Neuronal stem cell (in vitro differentiated cells): ENCODE data around the gene GATM.
"Not testable (repeated sequence)": the region's sequence is repeated elsewhere in the genome, so short reads cannot be mapped to it uniquely, and the experiment has no call there.

Source experiments
- DNase-seq: peaks from one replicate; pipeline ENCODE4 v3.0.0-alpha.2; 2013; ENCODE audit warnings: low spot score
- H2AFZ ChIP-seq: one replicate; pipeline ENCODE4 v1.6.1; 2013; ENCODE audit warnings: mild to moderate bottlenecking, low read length, inconsistent platforms
- H2AK5ac ChIP-seq: 2 replicates; pipeline ENCODE4 v1.6.1; 2013; ENCODE audit warnings: low read depth, mild to moderate bottlenecking, inconsistent platforms, low read length, moderate library complexity, mixed read lengths
- H2BK120ac ChIP-seq: 2 replicates; pipeline ENCODE4 v1.6.1; 2013; ENCODE audit warnings: low read depth, mild to moderate bottlenecking, inconsistent platforms, low read length, moderate library complexity, mixed read lengths
- H2BK12ac ChIP-seq: one replicate; pipeline ENCODE4 v1.6.1; 2013; ENCODE audit warnings: low read length, inconsistent platforms
- H2BK15ac ChIP-seq: 2 replicates; pipeline ENCODE4 v1.6.1; 2013; ENCODE audit warnings: mild to moderate bottlenecking, low read length, inconsistent platforms, mixed read lengths
- H2BK5ac ChIP-seq: one replicate; pipeline ENCODE4 v1.6.1; 2013; ENCODE audit warnings: inconsistent platforms, mild to moderate bottlenecking, low read length, moderate library complexity
- H3K14ac ChIP-seq: one replicate; pipeline ENCODE4 v1.6.1; 2013; ENCODE audit warnings: low read length, inconsistent platforms
- H3K18ac ChIP-seq: 2 replicates; pipeline ENCODE4 v1.6.1; 2013; ENCODE audit warnings: low read length, inconsistent platforms
- H3K23ac ChIP-seq: 2 replicates; pipeline ENCODE4 v1.6.1; 2013; ENCODE audit warnings: low read depth, mild to moderate bottlenecking, mixed read lengths, low read length, inconsistent platforms; ENCODE audit not compliant: poor library complexity
- H3K27ac ChIP-seq: replicated peaks from 3 replicates; pipeline ENCODE4 v1.5.1; 2013; ENCODE audit warnings: low read length, inconsistent platforms
- H3K27me3 ChIP-seq, 3 experiments: 2 replicates each; pipeline ENCODE4 v1.6.1; 2013; ENCODE audit warnings: low read length in 3 of 3, mild to moderate bottlenecking in 2 of 3, inconsistent platforms in 1 of 3, low read depth in 1 of 3, mixed read lengths in 1 of 3, moderate library complexity in 1 of 3; ENCODE audit not compliant: control insufficient read depth in 3 of 3, insufficient read depth in 3 of 3
- H3K36me3 ChIP-seq, 2 donors: replicated peaks in 1 of 2; 2 replicates each; pipeline ENCODE4 v1.6.1; 2013; ENCODE audit warnings: low read length in 2 of 2; ENCODE audit not compliant: control insufficient read depth in 2 of 2, insufficient read depth in 2 of 2
- H3K4ac ChIP-seq: 2 replicates; pipeline ENCODE4 v1.6.1; 2013; ENCODE audit warnings: inconsistent platforms, mild to moderate bottlenecking, low read length, moderate library complexity
- H3K4me1 ChIP-seq, 2 donors: 1 replicate in 1 of 2; 2 replicates in 1 of 2; pipeline ENCODE4 v1.6.1; 2013; ENCODE audit warnings: low read length in 2 of 2, low read depth in 1 of 2; ENCODE audit not compliant: control insufficient read depth in 2 of 2, insufficient read depth in 1 of 2
- H3K4me2 ChIP-seq: one replicate; pipeline ENCODE4 v1.6.1; 2013; ENCODE audit warnings: mild to moderate bottlenecking, low read length, inconsistent platforms; ENCODE audit not compliant: insufficient read depth, poor library complexity, severe bottlenecking
- H3K4me3 ChIP-seq, 2 donors: 2 replicates each; pipeline ENCODE4 v1.5.1; 2013; ENCODE audit warnings: low read length in 2 of 2, mild to moderate bottlenecking in 2 of 2, inconsistent platforms in 1 of 2, moderate library complexity in 1 of 2
- H3K79me1 ChIP-seq: one replicate; pipeline ENCODE4 v1.6.1; 2013; ENCODE audit warnings: low read depth, mild to moderate bottlenecking, inconsistent platforms, low read length, moderate library complexity
- H3K9ac ChIP-seq: one replicate; pipeline ENCODE4 v1.6.1; 2013; ENCODE audit warnings: mild to moderate bottlenecking, low read depth, low read length, inconsistent platforms; ENCODE audit not compliant: poor library complexity
- H3K9me3 ChIP-seq, 2 donors: replicated peaks in 1 of 2; 2 replicates each; pipeline versions ENCODE3 to v1.6.1; 2013; ENCODE audit warnings: low read length in 2 of 2, mild to moderate bottlenecking in 2 of 2, inconsistent platforms in 1 of 2, low read depth in 1 of 2, mixed read lengths in 1 of 2, moderate library complexity in 1 of 2; ENCODE audit not compliant: control insufficient read depth in 2 of 2, insufficient read depth in 1 of 2
- H4K8ac ChIP-seq: one replicate; pipeline ENCODE4 v1.6.1; 2013; ENCODE audit warnings: low read depth, mild to moderate bottlenecking, inconsistent platforms, low read length, moderate library complexity
- H4K91ac ChIP-seq: one replicate; pipeline ENCODE4 v1.6.1; 2013; ENCODE audit warnings: low read length, low read depth, mild to moderate bottlenecking, inconsistent platforms; ENCODE audit not compliant: poor library complexity
- WGBS, 2 donors: extraction: QIAGEN DNeasy Blood & Tissue Kit; methylation state at CpG; one replicate each; pipeline ENCODE4 v1.1.7; 2013; ENCODE audit warnings: missing lambda C conversion rate in 2 of 2, mixed read lengths in 1 of 2; ENCODE audit not compliant: insufficient read length in 2 of 2, insufficient replicate concordance in 1 of 2; ENCODE audit errors: extremely low coverage in 2 of 2; 5-methylcytosine and 5-hydroxymethylcytosine counted together

The GATM gene

DNA sequence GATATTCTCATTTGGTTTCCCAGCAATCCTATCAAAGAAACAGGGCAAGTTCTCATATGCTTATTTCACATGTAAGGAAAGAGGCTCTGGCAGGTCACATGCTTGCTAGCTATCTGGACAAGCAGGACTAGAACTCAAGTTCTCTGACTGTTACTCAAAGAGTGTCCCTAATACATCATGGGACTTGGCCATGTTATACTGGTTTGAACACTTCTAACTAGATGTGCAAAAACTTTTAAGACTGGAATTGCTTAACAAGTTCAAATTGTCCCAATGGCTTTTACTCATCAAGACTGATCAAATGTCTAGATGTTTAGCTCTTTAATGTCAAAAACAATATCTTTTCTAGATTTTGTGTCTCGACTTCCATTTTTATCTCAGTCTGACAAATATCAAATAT, 6.8 kb downstream of the GATM start:
- Histone ChIP-seq H3K9me3 (no peaks in the 10 kb centered on the region), H2BK5ac (no peak overlapping the region), H3K27ac (no peak overlapping the region), H2AFZ (no peak overlapping the region), H2BK15ac (no peak overlapping the region), H2BK12ac (no peak overlapping the region), H4K91ac (no peak overlapping the region), H3K4me3 (no peak overlapping the region), H3K9ac (no peak overlapping the region), H3K79me1 (no peaks in the 10 kb centered on the region), H3K27me3 (peaks cover 0 to 4% (median 0%) of the 10 kb centered on the region in 3 experiments), H3K4ac (no peak overlapping the region), H3K4me2 (no peak overlapping the region), H3K36me3 (no peaks in the 10 kb centered on the region), H3K23ac (no peak overlapping the region), H2AK5ac (no peak overlapping the region), H3K18ac (no peak overlapping the region), H4K8ac (no peak overlapping the region), H3K14ac (no peak overlapping the region), H2BK120ac (no peak overlapping the region), H3K4me1 (peaks cover 0 to 7% of the 10 kb centered on the region in 2 donors)
- DNase-seq = no peak
- no CpG with 5 or more reads among the region's 1 CpG for WGBS, 2 donors

DNA sequence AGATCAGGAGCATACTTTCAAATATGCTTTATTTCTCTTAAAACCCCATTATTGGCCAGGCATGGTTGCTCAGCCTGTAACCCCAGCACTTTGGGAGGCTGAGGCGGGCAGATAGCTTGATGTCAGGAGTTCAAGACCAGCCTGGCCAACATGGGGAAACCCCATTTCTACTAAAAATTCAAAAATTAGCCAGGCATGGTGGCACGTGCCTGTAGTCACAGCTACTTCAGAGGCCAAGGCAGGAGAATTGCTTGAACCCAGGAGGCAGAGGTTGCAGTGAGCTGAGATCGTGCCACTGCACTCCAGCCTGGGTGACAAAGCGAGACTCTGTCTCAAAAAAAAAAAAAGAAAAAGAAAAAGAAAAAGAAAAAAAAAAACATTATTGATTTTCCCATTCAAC, 8.3 kb downstream of the GATM start:
- WGBS, 2 donors = no CpG with 5 or more reads among the region's 4 CpGs
- not testable (repeated sequence) for H3K23ac ChIP-seq

DNA sequence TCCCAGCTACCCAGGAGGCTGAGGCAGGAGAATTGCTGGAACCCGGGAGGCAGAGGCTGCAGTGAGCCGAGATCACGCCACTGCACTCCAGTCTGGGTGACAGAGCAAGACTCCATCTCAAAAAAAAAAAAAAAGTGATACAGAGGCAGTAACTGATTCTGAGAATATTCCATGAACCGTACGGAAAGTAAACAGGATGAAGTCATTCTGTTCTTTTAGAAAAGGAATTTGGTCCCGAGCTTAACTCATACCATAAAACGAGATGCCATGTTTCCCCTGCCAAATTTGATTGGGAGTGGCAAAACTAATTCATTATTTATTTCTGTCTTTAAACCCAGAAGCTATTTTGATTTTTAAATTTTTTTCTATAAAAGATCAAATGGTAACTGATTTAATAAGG, 11.1 kb downstream of the GATM start:
- DNase-seq, H3K27ac ChIP-seq, H3K79me1 ChIP-seq, H3K36me3 ChIP-seq, H3K4me1 ChIP-seq, H2AFZ ChIP-seq, H2BK5ac ChIP-seq, H3K4me2 ChIP-seq, H2BK12ac ChIP-seq, H3K14ac ChIP-seq, H3K18ac ChIP-seq, H2BK15ac ChIP-seq, H3K4ac ChIP-seq, H3K9ac ChIP-seq, H4K91ac ChIP-seq, H2AK5ac ChIP-seq, H3K23ac ChIP-seq, H2BK120ac ChIP-seq, H3K27me3 ChIP-seq, H3K9me3 ChIP-seq, H4K8ac ChIP-seq, H3K4me3 ChIP-seq: not testable (repeated sequence)
- WGBS, 2 donors = no CpG with 5 or more reads among the region's 7 CpGs

More for the DNA sequence above, 8.3 kb downstream of the GATM start:
- not testable (repeated sequence) for H3K4me2 ChIP-seq, H3K36me3 ChIP-seq, H2BK120ac ChIP-seq, H3K4me3 ChIP-seq, H3K9me3 ChIP-seq, H2BK15ac ChIP-seq, H3K18ac ChIP-seq, H3K79me1 ChIP-seq, H3K27ac ChIP-seq, H3K4me1 ChIP-seq, H4K91ac ChIP-seq, H2AK5ac ChIP-seq, H3K4ac ChIP-seq, H3K27me3 ChIP-seq, H2BK5ac ChIP-seq, H2BK12ac ChIP-seq, H3K9ac ChIP-seq, H2AFZ ChIP-seq, H4K8ac ChIP-seq, DNase-seq, H3K14ac ChIP-seq

- no peak overlapping the region for H4K8ac ChIP-seq
- no peak for DNase-seq
- peaks cover 2% of the 10 kb centered on the region for H3K79me1 ChIP-seq
- H3K4me2 ChIP-seq = no peak overlapping the region
- no peak overlapping the region for H3K14ac ChIP-seq
- no CpG with 5 or more reads among the region's 1 CpG for WGBS, 2 donors
- no peak overlapping the region for H2BK5ac ChIP-seq
- H2AFZ ChIP-seq = no peak overlapping the region
- H3K4me3 ChIP-seq = no peak overlapping the region
- H3K23ac ChIP-seq = no peak overlapping the region
- H2AK5ac ChIP-seq = no peak overlapping the region
- H3K18ac ChIP-seq = no peak overlapping the region
- no peak overlapping the region for H3K9ac ChIP-seq
- H3K4me1 ChIP-seq = no peaks in the 10 kb centered on the region
- H3K9me3 ChIP-seq = no peaks in the 10 kb centered on the region
- H2BK120ac ChIP-seq = no peak overlapping the region
- no peaks in the 10 kb centered on the region for H3K27me3 ChIP-seq
- no peak overlapping the region for H2BK15ac ChIP-seq
- H3K36me3 ChIP-seq = peaks cover 3 to 10% of the 10 kb centered on the region in 2 donors
- no peak overlapping the region for H2BK12ac ChIP-seq
- no peak overlapping the region for H4K91ac ChIP-seq
- H3K27ac ChIP-seq = no peak overlapping the region
- H3K4ac ChIP-seq = no peak overlapping the region
Observed at GRCh38 chr15:45364271-45364670, 14.1 kb downstream of the GATM start.
